DOHH2 (cell line): ENCODE data around the gene MMADHC.

Source experiments
- EZH2phosphoT487 ChIP-seq: fragments of 200-600 bp; sonication (generic); IDR thresholded peaks from 2 replicates; pipeline ENCODE4 v1.6.1; 2017; ENCODE audit warnings: borderline replicate concordance, mild to moderate bottlenecking, antibody characterized with exemption, low read length, moderate library complexity, mixed read lengths
- TF ChIP-seq, protein P1 (sequence below): fragments of 200-600 bp; sonication (generic); IDR thresholded peaks from one replicate; pipeline ENCODE4 v1.5.1; 2014; ENCODE audit warnings: antibody characterized with exemption, mild to moderate bottlenecking, low read depth, low read length; ENCODE audit not compliant: poor library complexity, severe bottlenecking

DNA sequence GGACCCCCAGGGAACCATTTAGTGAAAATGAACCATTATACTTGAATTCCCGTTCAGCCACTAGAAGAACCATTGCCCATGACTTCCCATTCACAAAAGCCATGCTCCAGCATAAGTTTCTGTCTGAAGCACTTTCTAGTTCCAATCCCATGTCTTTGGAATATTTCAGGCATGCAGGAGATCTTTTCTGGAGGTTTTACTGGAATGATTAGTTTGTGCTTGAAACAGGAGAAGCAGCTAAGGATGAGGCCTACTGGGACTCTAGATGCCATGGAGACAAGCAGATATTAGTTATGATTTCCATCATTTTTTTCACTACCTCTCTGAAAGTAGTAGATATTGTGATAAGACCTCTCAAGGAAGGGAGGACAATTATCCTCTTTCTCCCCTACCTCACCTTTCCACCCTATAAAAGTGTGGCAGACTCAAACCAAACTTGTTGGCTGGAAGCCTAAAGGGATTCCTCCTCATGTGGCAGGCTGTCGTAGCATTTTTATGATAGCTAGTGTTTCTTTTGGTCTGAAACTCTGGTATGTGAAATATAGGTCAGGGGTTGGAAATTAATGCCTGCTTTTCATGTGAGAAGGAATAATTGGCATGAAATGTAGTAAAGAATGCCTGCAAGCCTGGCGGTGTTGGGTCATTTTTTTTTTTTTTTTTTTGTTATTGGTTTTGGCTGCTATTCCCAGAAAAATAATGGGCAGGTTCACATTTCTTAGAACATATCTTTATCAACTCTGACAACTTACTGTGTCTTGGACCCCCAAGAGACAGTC lies 29.3 kb upstream of the MMADHC start:
- TF ChIP-seq, protein P1, sequence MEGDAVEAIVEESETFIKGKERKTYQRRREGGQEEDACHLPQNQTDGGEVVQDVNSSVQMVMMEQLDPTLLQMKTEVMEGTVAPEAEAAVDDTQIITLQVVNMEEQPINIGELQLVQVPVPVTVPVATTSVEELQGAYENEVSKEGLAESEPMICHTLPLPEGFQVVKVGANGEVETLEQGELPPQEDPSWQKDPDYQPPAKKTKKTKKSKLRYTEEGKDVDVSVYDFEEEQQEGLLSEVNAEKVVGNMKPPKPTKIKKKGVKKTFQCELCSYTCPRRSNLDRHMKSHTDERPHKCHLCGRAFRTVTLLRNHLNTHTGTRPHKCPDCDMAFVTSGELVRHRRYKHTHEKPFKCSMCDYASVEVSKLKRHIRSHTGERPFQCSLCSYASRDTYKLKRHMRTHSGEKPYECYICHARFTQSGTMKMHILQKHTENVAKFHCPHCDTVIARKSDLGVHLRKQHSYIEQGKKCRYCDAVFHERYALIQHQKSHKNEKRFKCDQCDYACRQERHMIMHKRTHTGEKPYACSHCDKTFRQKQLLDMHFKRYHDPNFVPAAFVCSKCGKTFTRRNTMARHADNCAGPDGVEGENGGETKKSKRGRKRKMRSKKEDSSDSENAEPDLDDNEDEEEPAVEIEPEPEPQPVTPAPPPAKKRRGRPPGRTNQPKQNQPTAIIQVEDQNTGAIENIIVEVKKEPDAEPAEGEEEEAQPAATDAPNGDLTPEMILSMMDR = no peak
- TF ChIP-seq EZH2phosphoT487 = no peak
